Thyroid gland (tissue), 4 donors: Measurements from ENCODE around the gene C10orf90.

Source experiments
- CTCF ChIP-seq, 6 experiments: fragments of 200-600 bp in 3 of 6; fragments of 450-650 bp in 3 of 6; sonication (generic) in 3 of 6; IDR thresholded peaks; one replicate each; pipeline ENCODE4 v1.5.1; 2016 to 2019; ENCODE audit warnings: antibody characterized with exemption in 6 of 6, mild to moderate bottlenecking in 2 of 6, inconsistent platforms in 1 of 6, moderate library complexity in 1 of 6
- POLR2A ChIP-seq, 2 donors: fragments of 450-650 bp; IDR thresholded peaks; one replicate each; pipeline ENCODE4 v1.6.1; 2017; ENCODE audit warnings: antibody characterized with exemption in 2 of 2, mild to moderate bottlenecking in 2 of 2, moderate library complexity in 1 of 2

- TF ChIP-seq CTCF (IDR thresholded peaks at IDR 0.05) (no peak), POLR2A (IDR thresholded peaks at IDR 0.05) (no peak)
These were observed 170.7 kb downstream of the C10orf90 start for GRCh38 chr10:126499744-126500143.
